GM21381 (cell line): ENCODE data around the gene KRT35.

Source experiments
- ATAC-seq: cut with Tn5 transposase; IDR thresholded peaks from one replicate; pipeline ENCODE4 v1.9.1; 2021; ENCODE audit warnings: mild to moderate bottlenecking, moderate library complexity; ENCODE audit not compliant: unreplicated experiment

KRT35 gene

GRCh38 chr17:41481036-41481435, at the start of gene KRT35:
Gene KRT35 (minus strand): TSS chr17:41481151. CDS start chr17:41481097, 54 bp downstream.
- ATAC-seq: no peak

GRCh38 chr17:41530062-41531048, 49.4 kb upstream of the KRT35 start:
- ATAC-seq: no peak

GRCh38 chr17:41529491-41529915, 48.6 kb upstream of the KRT35 start:
- no peak for ATAC-seq

GRCh38 chr17:41528959-41529353, 48.0 kb upstream of the KRT35 start:
- ATAC-seq: no peak

- ATAC-seq: no peak
Observed at GRCh38 chr17:41527063-41528023, 46.4 kb upstream of the KRT35 start.

- ATAC-seq: no peak
Observed at GRCh38 chr17:41524261-41524660, 43.3 kb upstream of the KRT35 start.

- no peak for ATAC-seq
Observed at GRCh38 chr17:41523787-41524186, 42.8 kb upstream of the KRT35 start.

- no peak for ATAC-seq
Observed at GRCh38 chr17:41523225-41523593, 42.3 kb upstream of the KRT35 start.

GRCh38 chr17:41522301-41523224, 41.6 kb upstream of the KRT35 start:
- no peak for ATAC-seq

GRCh38 chr17:41521574-41522261, 40.8 kb upstream of the KRT35 start:
- ATAC-seq: no peak

- ATAC-seq: no peak
Observed at GRCh38 chr17:41520821-41521521, 40.0 kb upstream of the KRT35 start.

- no peak for ATAC-seq
Observed at GRCh38 chr17:41519501-41520224, 38.7 kb upstream of the KRT35 start.

GRCh38 chr17:41518789-41519449, 38.0 kb upstream of the KRT35 start, which contains the start of gene KRT15:
Gene KRT15 (minus strand): TSS chr17:41518890. CDS start chr17:41518827, 63 bp downstream.
- no peak for ATAC-seq

- no peak for ATAC-seq
Observed at GRCh38 chr17:41518031-41518430, 37.1 kb upstream of the KRT35 start.

- no peak for ATAC-seq
Observed at GRCh38 chr17:41516830-41517283, 35.9 kb upstream of the KRT35 start.

- no peak for ATAC-seq
Observed at GRCh38 chr17:41516147-41516829, 35.3 kb upstream of the KRT35 start.

- no peak for ATAC-seq
Observed at GRCh38 chr17:41513168-41513547, 32.2 kb upstream of the KRT35 start.
